HG03060 (cell line): Measurements from ENCODE around the gene NEFH.
"Not testable (repeated sequence)": the region's sequence is repeated elsewhere in the genome, so short reads cannot be mapped to it uniquely, and the experiment has no call there.

Source experiments
- ATAC-seq: cut with Tn5 transposase; IDR thresholded peaks from one replicate; pipeline ENCODE4 v1.9.1; 2021; ENCODE audit warnings: low read depth, moderate number of reproducible peaks; ENCODE audit not compliant: unreplicated experiment

The NEFH gene

DNA sequence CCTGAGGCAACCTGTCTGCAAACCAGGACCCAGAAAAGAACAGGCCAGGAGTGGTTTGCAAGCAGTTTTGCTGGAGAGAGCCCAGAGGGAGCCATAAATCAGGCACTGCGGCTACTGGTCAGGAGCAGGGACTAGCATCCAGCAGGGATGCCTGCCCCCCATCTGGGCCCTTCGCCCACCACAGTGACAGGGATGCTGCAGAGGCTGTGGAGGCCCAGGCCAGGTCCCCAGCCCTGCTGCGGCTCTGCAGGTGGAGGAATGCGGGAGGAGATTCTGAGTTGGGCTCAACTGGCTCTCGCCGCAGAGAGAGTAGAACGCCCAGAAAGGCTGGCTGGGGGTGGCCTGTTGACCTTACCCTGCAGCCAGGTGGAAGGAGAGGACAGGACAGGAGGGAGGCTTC, 16.4 kb upstream of the NEFH start:
- no peak for ATAC-seq

DNA sequence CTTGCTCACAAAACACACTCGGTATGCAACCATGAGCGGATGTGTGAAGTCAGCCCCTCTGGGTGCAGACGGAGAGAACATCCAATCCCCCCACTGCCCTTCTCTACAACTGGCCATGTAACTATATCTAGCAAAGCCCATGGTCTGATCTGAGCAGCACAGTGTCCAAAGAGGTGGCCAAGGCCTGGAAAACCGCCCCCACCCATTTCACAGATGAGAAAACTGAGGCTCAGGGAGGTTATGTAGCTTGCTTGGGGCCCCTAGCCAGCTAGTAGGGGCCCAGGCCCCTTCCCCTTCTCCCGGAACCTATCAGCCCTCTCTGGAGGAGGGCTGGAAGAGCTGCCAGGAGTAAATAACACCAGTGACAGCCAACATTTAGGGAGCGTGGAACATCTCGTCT, 15.4 kb upstream of the NEFH start:
- ATAC-seq = no peak

DNA sequence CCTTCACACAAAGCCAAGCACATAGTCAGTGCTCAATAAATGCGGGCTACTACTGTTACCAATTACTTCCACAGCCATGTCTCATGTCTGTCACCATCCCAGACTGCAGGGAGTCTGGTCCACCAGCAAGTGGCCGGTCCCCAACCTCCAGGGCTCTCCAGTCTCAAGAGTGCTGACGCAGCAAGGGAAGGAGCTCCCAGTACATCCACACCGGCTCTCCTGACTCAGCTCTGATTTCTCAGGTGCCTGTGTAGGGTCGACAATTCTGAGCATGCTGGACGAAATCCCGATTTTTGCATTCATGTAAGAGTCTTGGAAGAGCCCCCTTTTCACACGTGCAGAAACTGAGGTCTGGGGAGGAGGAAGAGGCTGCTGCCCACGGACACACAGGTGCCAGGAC, 10.3 kb upstream of the NEFH start:
- ATAC-seq = no peak

DNA sequence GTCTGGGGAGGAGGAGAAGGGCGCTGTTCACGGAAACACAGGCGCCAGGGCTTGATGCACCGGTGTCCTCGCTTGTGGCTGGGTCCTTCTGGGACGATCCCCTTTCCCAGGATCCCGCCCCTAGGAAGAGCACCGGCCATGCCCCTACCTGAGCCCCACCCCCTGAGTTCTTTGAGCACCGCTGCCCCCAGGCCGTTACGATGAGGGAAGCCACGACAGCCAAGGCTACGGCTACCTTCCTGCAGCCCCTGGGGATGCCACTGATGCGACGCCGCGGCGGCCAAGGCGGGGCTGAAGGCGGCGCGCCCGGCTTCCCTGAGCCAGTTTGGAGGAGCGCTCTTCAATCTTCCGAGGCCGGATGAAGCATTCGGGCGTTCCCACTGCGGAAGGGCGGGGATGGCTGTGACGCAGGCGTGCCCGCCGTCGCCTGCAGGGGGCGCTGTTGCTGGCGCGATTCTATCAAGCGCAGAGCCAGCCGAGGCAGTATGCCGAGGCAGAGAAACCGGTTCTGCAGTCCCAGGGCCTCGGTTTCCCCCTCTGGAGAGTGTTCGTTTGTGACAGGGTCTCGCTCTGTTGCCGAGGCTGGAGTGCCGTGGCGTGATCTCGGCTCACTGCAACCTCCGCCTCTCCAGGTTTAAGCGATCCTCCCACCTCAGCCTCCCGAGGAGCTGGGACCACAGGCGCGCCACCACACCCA, 9.7 kb upstream of the NEFH start:
- no peak for ATAC-seq

DNA sequence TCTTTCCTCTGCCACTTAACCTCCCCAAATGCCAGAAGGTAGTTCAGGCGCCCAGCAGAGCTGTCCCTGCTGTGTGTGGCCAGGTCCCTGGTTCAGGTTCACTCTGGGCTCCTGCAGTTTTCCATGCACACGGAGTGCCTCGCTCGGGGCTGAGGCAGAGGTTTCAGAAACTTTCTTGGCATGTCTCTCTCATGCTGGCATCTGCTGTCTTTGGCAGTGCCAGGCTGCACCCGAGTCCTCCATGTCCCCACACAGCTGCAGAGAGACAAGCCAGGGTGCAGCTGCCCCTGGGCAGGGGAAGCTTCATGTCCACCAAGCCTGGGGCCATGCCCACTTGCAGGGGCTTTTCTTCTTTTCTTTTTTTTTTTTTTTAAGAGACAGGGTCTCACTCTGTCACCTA, 7.0 kb upstream of the NEFH start:
- ATAC-seq = no peak

DNA sequence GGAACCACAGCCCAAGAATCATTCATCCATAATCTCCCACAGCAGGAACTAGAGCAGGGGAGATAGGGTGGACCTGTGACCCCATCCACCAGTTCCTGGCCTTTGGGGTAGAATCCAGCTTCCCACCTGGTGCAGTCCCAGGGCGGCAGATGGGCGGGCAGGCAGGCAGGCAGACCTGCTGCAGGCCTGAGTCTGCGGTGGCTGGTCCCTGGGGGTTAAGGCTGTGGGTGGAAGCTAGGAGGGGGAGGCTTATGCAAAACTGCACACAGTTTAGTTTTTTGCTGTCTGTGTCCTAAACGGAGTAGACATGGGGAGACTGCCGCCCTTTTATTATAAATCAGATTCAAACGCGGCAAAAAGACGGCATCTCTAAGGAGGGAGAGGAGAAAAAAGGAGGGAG, 4.5 kb upstream of the NEFH start:
- no peak for ATAC-seq

DNA sequence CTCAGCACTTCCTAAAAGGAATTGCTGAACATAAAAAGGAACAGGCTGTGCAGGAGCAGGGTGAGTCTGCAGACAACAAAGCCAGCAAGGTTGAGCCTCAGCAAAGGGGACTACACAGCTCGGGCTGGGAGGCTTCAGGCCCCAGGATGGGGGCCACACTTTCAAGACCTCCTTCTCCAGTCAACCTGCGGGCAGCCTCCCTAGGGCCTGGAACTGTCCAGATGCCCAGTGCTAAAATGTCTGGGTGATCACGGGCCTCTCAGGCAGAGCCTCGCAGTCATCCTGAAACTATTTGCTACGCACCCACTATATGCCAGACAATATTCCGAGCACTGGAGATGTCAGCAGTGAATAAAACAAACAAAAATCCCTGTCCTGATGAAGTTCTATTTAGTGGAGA, 3.9 kb upstream of the NEFH start:
- ATAC-seq = no peak

DNA sequence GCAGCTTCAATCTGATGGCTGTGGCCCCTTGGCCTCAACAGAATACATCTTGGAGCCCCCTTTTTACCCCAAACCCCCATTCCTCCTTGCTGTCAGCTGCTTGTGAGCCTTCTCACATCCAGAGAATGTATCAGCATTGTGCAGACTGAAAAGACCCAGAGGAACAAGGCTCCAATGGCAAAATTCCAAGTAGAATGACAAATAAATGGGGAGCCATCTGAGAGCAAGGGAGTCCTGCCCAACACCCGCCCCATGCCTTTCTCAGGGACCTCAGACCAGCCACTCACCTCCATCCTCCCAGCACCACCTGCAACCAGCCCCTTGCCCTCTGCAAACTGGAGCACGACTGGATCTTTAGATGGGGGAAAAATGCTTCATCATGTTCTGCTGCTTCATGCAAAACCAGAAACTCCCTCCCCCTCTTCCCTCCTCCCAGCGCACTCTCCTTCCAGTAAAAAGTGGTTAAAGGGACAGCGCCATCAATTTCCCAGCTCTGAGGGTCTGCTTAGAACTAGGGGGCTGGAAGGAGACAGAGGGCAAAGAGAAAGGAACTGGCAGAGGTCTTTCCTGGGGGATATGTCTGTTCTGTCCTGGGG, 2.2 kb upstream of the NEFH start:
- no peak for ATAC-seq

DNA sequence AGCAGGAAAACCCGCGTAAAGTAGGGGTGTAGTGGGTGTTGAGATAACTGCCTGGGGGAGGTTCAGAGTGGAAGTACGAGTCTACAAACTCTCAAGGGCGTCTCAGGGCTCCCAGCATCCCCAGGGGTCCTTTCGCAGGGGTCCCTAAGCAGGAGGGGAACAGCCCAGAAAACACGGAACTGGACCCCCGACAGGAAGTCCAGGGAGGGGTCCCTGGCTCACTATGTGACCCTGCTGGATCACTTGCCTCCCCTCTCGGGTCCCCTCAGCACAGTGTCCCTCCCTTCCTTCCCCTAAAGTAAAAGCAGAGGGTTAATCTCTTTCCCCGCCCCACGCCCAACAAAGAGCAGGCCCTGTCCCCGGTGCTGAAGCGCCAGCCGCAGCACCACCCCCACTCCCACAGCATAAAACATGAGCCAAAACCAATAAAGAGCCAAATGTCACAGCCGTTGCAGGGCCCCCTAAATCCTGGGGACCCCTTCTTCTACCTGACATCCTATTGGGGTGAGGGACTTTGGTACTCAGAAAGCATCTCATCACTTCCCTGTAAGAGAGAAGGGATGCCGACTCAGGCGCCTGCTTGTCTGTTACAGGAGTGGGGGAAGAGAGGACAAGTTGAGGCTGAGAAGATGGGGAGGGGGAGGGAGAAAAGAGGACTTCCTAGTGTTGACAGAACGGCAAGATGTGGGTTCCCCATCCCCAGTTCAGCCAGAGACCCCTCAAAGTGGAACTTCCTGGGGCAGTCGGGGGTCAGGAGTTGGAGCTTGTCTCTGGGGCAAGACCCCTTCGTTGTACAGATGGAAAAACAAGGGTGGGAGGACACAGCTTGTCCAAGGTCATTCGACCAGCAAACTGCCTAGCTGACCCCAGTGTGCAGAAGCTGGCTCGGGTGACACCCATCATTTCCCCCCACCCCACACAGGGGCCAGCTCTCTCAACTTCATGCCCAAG, 1.4 kb upstream of the NEFH start:
- ATAC-seq = no peak

DNA sequence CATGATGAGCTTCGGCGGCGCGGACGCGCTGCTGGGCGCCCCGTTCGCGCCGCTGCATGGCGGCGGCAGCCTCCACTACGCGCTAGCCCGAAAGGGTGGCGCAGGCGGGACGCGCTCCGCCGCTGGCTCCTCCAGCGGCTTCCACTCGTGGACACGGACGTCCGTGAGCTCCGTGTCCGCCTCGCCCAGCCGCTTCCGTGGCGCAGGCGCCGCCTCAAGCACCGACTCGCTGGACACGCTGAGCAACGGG, 169 bp downstream of the NEFH start:
- no peak for ATAC-seq

DNA sequence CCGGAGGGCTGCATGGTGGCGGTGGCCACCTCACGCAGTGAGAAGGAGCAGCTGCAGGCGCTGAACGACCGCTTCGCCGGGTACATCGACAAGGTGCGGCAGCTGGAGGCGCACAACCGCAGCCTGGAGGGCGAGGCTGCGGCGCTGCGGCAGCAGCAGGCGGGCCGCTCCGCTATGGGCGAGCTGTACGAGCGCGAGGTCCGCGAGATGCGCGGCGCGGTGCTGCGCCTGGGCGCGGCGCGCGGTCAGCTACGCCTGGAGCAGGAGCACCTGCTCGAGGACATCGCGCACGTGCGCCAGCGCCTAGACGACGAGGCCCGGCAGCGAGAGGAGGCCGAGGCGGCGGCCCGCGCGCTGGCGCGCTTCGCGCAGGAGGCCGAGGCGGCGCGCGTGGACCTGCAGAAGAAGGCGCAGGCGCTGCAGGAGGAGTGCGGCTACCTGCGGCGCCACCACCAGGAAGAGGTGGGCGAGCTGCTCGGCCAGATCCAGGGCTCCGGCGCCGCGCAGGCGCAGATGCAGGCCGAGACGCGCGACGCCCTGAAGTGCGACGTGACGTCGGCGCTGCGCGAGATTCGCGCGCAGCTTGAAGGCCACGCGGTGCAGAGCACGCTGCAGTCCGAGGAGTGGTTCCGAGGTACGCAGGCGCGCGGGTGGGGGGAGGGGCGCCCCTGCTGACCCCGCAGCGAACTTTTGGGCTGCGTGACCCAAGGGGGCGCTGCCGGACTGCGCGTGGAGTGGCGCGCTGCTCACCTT, 670 bp downstream of the NEFH start:
- ATAC-seq = no peak

DNA sequence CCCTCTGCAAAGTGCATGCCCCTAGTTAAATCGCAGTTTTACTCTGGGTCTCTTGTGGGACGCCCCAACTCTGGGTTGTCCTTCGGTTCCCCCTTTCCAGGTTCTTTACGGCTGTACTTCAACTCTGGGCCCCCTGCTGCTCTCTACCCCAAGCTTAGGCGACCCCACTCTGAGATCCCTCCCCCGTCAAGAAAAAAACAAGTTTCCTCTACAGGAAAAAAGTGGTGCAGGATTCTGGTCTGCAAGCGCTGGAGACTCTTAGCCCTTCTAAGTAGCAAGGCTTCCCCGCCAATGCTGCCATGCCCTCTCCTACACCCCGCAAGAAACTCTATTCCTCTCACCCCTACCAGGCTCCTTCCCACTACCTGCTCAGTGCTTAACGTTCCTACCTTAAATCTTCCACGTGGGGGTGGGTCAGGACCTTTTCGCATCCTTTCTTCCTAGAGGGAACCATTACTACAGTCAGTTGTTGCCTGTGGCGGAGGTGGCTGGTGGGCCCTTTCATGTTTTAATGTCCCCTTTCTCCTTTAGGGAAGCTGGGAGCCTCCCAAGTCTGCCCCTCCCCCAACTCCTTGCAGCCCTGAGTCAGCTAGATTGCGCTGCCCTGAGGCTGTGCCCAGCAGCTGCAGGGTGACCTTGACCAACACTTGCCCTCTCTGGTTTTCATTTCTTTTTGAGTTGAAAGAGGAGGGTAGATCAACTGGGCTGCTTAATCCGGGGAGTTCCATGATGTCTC, 1.4 kb downstream of the NEFH start:
- no peak for ATAC-seq

DNA sequence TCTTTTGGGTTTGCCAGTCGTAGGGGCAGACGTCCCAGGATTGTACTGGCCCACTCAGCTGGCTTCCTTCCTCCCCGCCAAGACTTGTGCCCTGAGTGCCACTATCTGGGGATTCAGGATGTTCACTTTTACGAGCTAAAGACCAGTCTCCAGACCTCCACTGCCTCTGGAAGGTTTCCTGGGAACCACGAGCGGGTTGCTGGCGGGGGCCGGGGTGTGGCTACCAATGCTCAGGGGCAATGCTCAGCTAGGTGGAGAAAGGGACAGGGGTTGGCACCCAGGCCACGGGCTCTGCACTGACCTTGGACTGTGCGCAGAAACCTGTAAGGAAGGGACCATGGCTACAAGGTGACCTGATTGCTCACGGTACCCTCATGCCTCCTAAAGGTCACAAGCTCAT, 2.2 kb downstream of the NEFH start:
- ATAC-seq = no peak

DNA sequence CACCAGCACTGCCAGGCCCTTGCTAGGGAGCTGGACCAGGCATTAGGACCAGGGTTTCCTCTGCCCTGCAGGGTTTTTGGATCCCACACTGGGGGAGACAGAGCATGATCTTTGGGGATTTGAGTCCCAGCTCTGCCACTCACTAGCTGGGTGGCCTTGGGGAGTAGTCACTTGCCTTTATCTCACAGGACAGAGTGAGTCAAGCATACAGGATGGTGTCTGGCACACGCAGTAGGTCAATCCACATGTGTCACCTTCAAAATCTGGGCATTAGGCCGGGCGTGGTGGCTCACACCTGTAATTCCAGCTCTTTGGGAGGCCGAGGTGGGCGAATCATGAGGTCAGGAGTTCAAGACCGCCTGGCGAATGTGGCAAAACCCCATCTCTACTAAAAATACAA, 2.7 kb downstream of the NEFH start:
- ATAC-seq = no peak

DNA sequence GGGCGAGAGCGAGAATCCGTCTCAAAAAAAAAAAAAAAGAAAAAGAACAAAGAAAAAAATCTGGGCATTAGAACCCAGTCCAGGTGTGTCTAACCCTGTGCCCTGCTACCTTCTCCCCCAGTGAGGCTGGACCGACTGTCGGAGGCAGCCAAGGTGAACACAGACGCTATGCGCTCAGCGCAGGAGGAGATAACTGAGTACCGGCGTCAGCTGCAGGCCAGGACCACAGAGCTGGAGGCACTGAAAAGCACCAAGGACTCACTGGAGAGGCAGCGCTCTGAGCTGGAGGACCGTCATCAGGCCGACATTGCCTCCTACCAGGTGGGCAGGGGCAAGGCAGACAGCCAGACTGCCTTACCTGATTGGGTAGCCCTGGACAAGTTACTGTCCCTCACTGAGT, 3.2 kb downstream of the NEFH start:
- no peak for ATAC-seq

DNA sequence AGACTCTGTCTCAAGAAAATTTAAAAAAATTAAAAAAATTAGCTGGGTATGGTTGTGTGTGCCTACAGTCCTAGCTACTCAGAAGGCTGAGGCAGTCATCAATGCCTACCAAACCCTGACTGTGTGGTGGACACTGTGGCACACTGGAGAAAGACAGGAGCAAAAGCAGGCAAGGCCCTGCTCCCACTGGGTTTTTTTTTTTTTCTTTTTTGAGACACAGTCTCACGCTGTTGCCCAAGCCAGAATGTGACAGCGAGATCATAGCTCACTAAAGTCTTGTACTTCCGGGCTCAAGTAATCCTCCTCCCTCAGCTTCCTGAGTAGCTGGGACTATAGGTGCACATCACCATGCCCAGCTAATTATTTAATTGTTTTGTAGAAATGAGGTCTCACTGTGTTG, 4.6 kb downstream of the NEFH start:
- no peak for ATAC-seq

DNA sequence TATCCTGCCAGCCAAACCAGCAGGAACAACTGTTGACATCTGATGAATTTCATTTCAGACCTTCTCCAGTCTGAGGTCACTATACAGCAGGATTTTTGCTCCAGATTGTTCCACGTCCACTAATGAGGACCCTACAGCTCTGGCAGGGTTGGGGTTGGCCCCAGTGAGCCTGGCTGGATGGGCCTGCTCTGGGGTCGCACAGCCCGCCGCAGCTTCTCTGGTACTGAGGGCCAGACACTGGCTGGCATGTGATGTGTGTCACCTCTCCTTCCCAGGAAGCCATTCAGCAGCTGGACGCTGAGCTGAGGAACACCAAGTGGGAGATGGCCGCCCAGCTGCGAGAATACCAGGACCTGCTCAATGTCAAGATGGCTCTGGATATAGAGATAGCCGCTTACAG, 5.4 kb downstream of the NEFH start:
- no peak for ATAC-seq

DNA sequence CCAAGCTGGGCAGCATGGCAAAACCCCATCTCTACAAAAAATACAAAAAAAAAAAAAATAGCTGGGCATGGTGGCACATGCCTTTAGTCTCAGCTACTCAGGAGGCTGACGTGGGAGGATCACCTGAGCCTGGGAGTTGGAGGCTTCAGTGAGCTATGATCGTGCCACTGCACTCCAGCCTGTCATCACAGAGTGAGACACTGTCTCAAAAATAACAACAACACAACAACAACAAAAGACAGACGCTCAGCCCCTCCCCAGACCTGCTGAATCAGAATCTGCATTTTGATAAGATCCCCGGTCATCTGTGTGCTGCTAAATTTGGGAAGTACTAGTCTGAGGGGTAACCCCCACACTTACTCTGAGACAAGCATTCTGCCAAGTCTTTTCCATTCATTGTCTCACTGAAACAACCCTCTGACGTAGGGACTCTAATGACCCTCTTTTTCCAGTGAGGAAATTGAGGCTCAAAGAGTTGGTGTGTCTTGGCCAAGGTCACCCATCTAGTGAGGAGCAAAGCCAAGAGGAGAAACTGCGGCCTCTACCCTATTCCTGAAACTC, 7.5 kb downstream of the NEFH start:
- no peak for ATAC-seq

DNA sequence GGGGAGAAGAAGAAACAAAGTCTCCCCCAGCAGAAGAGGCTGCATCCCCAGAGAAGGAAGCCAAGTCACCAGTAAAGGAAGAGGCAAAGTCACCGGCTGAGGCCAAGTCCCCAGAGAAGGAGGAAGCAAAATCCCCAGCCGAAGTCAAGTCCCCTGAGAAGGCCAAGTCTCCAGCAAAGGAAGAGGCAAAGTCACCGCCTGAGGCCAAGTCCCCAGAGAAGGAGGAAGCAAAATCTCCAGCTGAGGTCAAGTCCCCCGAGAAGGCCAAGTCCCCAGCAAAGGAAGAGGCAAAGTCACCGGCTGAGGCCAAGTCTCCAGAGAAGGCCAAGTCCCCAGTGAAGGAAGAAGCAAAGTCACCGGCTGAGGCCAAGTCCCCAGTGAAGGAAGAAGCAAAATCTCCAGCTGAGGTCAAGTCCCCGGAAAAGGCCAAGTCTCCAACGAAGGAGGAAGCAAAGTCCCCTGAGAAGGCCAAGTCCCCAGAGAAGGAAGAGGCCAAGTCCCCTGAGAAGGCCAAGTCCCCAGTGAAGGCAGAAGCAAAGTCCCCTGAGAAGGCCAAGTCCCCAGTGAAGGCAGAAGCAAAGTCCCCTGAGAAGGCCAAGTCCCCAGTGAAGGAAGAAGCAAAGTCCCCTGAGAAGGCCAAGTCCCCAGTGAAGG, 9.2 kb downstream of the NEFH start:
- ATAC-seq = not testable (repeated sequence)

DNA sequence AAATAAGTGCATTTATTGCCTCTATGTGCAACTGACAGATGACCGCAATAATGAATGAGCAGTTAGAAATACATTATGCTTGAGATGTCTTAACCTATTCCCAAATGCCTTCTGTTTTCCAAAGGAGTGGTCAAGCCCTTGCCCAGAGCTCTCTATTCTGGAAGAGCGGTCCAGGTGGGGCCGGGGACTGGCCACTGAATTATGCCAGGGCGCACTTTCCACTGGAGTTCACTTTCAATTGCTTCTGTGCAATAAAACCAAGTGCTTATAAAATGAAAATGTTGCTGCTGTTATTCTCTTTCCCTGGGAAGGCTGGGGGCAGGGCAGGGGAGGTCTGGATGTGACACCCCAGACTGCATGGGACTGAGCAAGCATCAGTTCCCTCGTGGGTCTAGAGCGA, 11.0 kb downstream of the NEFH start:
- ATAC-seq = no peak
